ENCODE results near the gene GEMIN2.
A peak's percentile ranks its signal among the peaks of the same experiment; 100 is the strongest.

DNA sequence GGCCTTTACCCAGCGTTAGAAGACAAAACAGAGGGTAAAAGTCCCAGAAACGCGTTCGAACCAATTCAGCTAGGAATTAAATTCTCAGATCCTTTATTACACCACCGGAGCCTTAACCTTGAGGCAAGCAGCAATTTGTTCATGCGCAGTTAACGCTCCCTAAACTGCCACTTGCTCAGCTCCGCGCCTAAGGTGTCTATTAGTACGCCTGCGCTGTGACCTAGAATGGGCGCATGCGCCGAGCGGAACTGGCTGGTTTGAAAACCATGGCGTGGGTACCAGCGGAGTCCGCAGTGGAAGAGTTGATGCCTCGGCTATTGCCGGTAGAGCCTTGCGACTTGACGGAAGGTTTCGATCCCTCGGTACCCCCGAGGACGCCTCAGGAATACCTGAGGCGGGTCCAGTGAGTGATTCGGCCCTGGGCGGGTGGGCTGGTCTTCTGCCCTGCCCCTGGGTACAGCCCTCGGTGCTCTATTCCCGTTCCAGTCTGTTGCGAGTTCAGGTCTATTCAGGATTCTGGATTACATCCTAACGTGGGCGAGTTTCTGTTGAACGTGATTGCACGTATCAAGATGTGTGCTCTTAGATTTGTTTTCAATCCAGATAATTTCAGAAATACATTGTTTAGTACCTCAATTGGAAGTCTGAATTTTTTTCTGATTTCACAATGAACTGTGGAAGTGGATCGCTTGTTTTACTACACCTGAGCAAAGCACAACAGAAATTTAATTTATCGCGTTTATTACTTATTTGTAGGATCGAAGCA lies at the start of gene GEMIN2:
- TF ChIP-seq CTCF (IDR thresholded peaks at IDR 0.05; ENCODE audit: extremely low read depth in 1 of 2, insufficient read depth in 1 of 2, low read depth in 1 of 2, low read length in 2 of 2) (no peak), JUN (IDR thresholded peaks at IDR 0.05; ENCODE audit: borderline replicate concordance, insufficient read depth, insufficient read length, low read depth) (no peak), POLR2A (IDR thresholded peaks at IDR 0.05; ENCODE audit: low read depth, low read length) (peak; percentile 83), POLR2AphosphoS5 (IDR thresholded peaks at IDR 0.05; ENCODE audit: insufficient read depth, low read depth, low read length) (peak; percentile 82), EZH2 (IDR thresholded peaks at IDR 0.05; ENCODE audit: borderline replicate concordance, low read depth, low read length, severe bottlenecking) (no peak)
- TF ChIP-seq, protein P1, sequence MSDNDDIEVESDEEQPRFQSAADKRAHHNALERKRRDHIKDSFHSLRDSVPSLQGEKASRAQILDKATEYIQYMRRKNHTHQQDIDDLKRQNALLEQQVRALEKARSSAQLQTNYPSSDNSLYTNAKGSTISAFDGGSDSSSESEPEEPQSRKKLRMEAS (IDR thresholded peaks at IDR 0.05; ENCODE audit: insufficient read depth, insufficient read length) = no peak

Data from endothelial cell of umbilical vein (primary cell).